Adrenal gland (tissue), 12 donors: Measurements from ENCODE around the gene TPGS2. TPM values are rescaled to one million over a fixed set of nuclear protein-coding genes. Genes with fewer than 3 reads are reported as not detected.

Source experiments
- DNase-seq, 7 donors: peaks; one replicate each; pipeline ENCODE4 v3.0.0-alpha.2; 2019 to 2020
- H3K27ac ChIP-seq, 5 donors: fragments of 200-600 bp; sonication (generic) in 4 of 5; 1 replicate in 3 of 5; 2 replicates in 2 of 5; pipeline versions ENCODE4 v1.5.1 to v1.8.0; 2016 to 2020; ENCODE audit warnings: mild to moderate bottlenecking in 1 of 5
- H3K27me3 ChIP-seq: fragments of 200-600 bp; 2 replicates; pipeline ENCODE4 v1.8.0; 2021
- H3K36me3 ChIP-seq, 2 donors: fragments of 200-600 bp; replicated peaks in 1 of 2; 1 replicate in 1 of 2; 2 replicates in 1 of 2; pipeline versions ENCODE4 v1.5.1 to v1.8.0; 2018 to 2022
- H3K4me1 ChIP-seq, 2 donors: fragments of 200-600 bp; replicated peaks in 1 of 2; 1 replicate in 1 of 2; 2 replicates in 1 of 2; pipeline versions ENCODE4 v1.5.1 to v1.8.0; 2018 to 2021
- H3K4me3 ChIP-seq, 4 donors: fragments of 200-600 bp; sonication (generic) in 3 of 4; one replicate each; pipeline ENCODE4 v1.5.1; 2016 to 2018
- H3K9me3 ChIP-seq, 3 donors: fragments of 200-600 bp; sonication (generic) in 1 of 3; replicated peaks in 1 of 3; 1 replicate in 2 of 3; 2 replicates in 1 of 3; pipeline versions ENCODE4 v1.5.1 to v1.8.0; 2016 to 2021
- CTCF ChIP-seq, 6 experiments: fragments of 450-650 bp in 4 of 6; fragments of 200-600 bp in 2 of 6; sonication (generic) in 1 of 6; IDR thresholded peaks; 1 replicate in 5 of 6; 2 replicates in 1 of 6; pipeline versions ENCODE4 v1.5.1 to v1.8.0; 2016 to 2021; ENCODE audit warnings: antibody characterized with exemption in 6 of 6, mild to moderate bottlenecking in 2 of 6, moderate library complexity in 1 of 6
- POLR2A ChIP-seq, 2 donors: fragments of 450-650 bp; IDR thresholded peaks; one replicate each; pipeline ENCODE4 v1.6.1; 2017; ENCODE audit warnings: antibody characterized with exemption in 2 of 2, mild to moderate bottlenecking in 2 of 2, moderate library complexity in 1 of 2
- WGBS, 4 donors: extraction: QIAGEN DNeasy Blood & Tissue Kit in 2 of 4; methylation state at CpG; one replicate each; pipeline versions ENCODE4 v1.1.5 to v1.1.7; 2013 to 2017; 5-methylcytosine and 5-hydroxymethylcytosine counted together
- intact Hi-C, 2 donors: fragments of 100-400 bp; cut with DNase I; formaldehyde crosslinking; loops; one replicate each; pipeline versions ENCODE4 v1.14.1 to v1.15.0; 2022 to 2023
- polyA plus RNA-seq, 3 donors: library from polyadenylated mRNA; stranded (reverse); fragments of 200-250 nt in 2 of 3; fragments of 350-450 nt in 1 of 3; fragmentation: Illumina TruSeq in 1 of 3; extraction: RNeasy Lipid Tissue Mini Kit (QIAGEN cat#74804) in 1 of 3; gene quantifications; one replicate each; pipeline ENCODE4 v1.2.3, GENCODE V29; 2013 to 2014
- total RNA-seq, 9 donors: library from RNA; depleted of rRNA in 4 of 9; stranded (reverse); fragments of >200 nt in 4 of 9; fragments of 120-200 nt in 1 of 9; fragmentation: NEBNext Ultra II Directional in 1 of 9; extraction: Animal tissue kit (Norgen Biotek cat#: 25700) in 1 of 9; gene quantifications; one replicate each; pipeline versions ENCODE4 v1.1.0 to v1.2.4, GENCODE V29; 2013 to 2023
- donor health status: healthy with polysubstance abuse.
- donor health status: Bipolar disorder and iron deficiency.
- donor health status: DM: yes; HTN: yes; CAD: no.
- donor health status: DM: no; HTN: no; CAD: no.
- donor health status: DM: no; HTN: no; CAD: no.
- donor health status: DM: yes; HTN: yes; CAD: no.

TPGS2 gene
- total and polyA plus RNA-seq, 12 donors: 35.3 to 247 (median 87.9) TPM

DNA sequence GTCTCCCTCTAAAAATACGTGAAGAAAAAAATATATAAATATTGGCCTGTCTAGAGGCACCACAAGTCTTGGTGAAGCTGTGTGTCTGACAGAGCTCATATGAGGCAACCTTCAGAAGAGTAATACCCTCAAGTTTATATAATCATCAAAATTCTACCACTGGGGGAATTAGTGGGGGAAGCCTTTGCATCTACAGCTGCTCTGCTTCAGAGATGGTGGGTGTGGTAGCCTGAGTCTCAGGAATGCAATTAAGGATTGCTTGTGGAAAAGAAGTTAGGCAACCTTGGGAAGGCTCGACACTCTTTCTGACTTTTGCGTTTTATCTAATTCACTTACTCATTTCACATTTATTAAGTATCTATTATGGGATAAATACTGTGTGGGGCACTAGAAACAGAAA lies 17.4 kb downstream of the TPGS2 start:
- 55 to 66% (median 62%) methylated on average over 3 of the region's 3 CpGs for WGBS, 4 donors
- DNase-seq: no peak
- Histone ChIP-seq H3K4me1 (peaks cover 10 to 27% of the 10 kb centered on the region in 2 donors), H3K27me3 (no peaks in the 10 kb centered on the region), H3K9me3 (no peaks in the 10 kb centered on the region), H3K4me3 (no peak overlapping the region), H3K36me3 (peaks cover 0 to 13% of the 10 kb centered on the region in 2 donors), H3K27ac (peak overlapping the region in 4 of 5 donors; percentile 11 to 70 (median 40))
- intact Hi-C loops: no loop called here
- TF ChIP-seq CTCF (IDR thresholded peaks at IDR 0.05) (no peak), POLR2A (IDR thresholded peaks at IDR 0.05) (no peak)

GRCh38 chr18:36809590-36810381 lies 19.0 kb downstream of the TPGS2 start:
- Histone ChIP-seq H3K4me3 (no peak overlapping the region), H3K27me3 (no peaks in the 10 kb centered on the region), H3K36me3 (peaks cover 0 to 19% of the 10 kb centered on the region in 2 donors), H3K4me1 (peaks cover 10 to 27% of the 10 kb centered on the region in 2 donors), H3K9me3 (no peaks in the 10 kb centered on the region), H3K27ac (no peak overlapping the region)
- 41 to 45% (median 42%) methylated on average over 6 of the region's 6 CpGs for WGBS, 4 donors
- TF ChIP-seq POLR2A (IDR thresholded peaks at IDR 0.05): no peak
- TF ChIP-seq CTCF (IDR thresholded peaks at IDR 0.05): peak; percentile 71 to 85 (median 74)
- intact Hi-C loops: no loop called here
- peak; percentile 24 to 77 (median 47) for DNase-seq

DNA sequence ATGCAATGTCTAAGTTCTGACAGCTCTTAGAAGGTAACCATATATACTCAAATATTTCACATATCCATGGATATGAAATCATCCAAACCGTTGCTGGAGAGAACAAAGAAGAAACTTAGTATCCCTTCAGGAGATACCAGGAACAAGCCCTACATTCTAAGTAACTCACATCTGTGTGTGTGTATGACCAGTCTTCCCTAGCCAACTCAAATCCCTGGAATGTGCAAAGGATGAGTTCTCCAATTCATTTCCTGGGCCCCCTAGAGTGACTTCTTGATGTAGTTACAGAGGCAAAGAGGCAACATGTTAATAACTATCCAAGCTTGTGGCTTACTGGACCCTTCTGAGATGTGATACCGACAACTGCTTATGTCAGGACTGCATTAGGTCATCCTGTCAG lies 20.1 kb downstream of the TPGS2 start:
- TF ChIP-seq POLR2A (IDR thresholded peaks at IDR 0.05): no peak
- no peak for TF ChIP-seq CTCF (IDR thresholded peaks at IDR 0.05)
- Histone ChIP-seq H3K27ac (no peak overlapping the region), H3K36me3 (peaks cover 0 to 30% of the 10 kb centered on the region in 2 donors), H3K27me3 (no peaks in the 10 kb centered on the region), H3K4me1 (peaks cover 10 to 27% of the 10 kb centered on the region in 2 donors), H3K9me3 (no peaks in the 10 kb centered on the region), H3K4me3 (no peak overlapping the region)
- WGBS, 4 donors: 92 to 100% (median 95%) methylated on average over 2 of the region's 2 CpGs
- intact Hi-C loops: no loop called here
- no peak for DNase-seq

GRCh38 chr18:36805105-36805504 lies 23.7 kb downstream of the TPGS2 start:
- Histone ChIP-seq H3K9me3 (no peaks in the 10 kb centered on the region), H3K4me1 (peaks cover 0 to 4% of the 10 kb centered on the region in 2 donors), H3K27me3 (no peaks in the 10 kb centered on the region), H3K36me3 (peaks cover 0 to 32% of the 10 kb centered on the region in 2 donors), H3K27ac (no peak overlapping the region), H3K4me3 (no peak overlapping the region)
- WGBS, 4 donors: 93 to 100% (median 95%) methylated on average over 2 of the region's 2 CpGs
- DNase-seq: no peak
- TF ChIP-seq POLR2A (IDR thresholded peaks at IDR 0.05) (no peak), CTCF (IDR thresholded peaks at IDR 0.05) (no peak)
- intact Hi-C loops: no loop called here
